Right kidney (tissue), 1 donor: ENCODE results near the gene KANSL3.
"Not testable (repeated sequence)": the region's sequence is repeated elsewhere in the genome, so short reads cannot be mapped to it uniquely, and the experiment has no call there.

Experiments used
- DNase-seq: peaks from one replicate; pipeline ENCODE4 v3.0.0-alpha.2; 2016

The KANSL3 gene

DNA sequence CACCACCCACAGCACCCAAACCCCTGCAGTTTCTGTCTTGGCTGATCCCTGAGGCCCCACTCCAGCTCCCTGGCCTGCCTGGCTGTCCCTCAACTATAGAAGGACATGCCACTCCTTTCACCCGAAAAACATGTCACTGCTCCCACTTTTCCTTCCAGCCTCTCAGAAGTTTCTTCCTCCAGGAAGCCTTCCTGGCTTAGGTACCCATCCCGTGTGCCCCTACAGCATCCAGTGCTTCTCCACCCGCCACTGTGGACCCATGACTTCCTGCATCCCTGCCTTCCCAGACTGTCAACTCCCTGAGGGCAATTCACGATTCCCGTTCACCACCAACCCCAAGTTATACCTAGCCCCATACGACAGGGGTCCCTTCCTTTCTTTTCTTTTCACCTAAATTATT, 80.1 kb downstream of the KANSL3 start:
- DNase-seq: no peak

DNA sequence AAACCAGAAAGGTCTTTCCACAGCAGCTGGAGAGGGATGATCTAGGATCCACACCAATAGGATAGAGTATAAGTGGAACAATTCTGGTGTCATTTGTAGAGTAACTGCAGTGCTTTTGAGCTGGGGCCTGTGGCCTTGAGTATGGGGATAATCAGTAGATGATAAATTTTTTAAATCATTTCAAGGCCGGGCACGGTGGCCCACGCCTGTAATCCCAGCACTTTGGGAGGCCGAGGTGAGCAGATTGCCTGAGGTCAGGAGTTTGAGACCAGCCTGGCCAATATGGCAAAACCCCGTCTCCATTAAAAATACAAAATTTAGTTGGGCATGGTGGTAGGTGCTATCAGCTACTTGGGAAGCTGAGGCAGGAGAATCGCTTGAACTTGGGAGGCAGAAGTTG, 80.7 kb downstream of the KANSL3 start:
- DNase-seq: not testable (repeated sequence)

DNA sequence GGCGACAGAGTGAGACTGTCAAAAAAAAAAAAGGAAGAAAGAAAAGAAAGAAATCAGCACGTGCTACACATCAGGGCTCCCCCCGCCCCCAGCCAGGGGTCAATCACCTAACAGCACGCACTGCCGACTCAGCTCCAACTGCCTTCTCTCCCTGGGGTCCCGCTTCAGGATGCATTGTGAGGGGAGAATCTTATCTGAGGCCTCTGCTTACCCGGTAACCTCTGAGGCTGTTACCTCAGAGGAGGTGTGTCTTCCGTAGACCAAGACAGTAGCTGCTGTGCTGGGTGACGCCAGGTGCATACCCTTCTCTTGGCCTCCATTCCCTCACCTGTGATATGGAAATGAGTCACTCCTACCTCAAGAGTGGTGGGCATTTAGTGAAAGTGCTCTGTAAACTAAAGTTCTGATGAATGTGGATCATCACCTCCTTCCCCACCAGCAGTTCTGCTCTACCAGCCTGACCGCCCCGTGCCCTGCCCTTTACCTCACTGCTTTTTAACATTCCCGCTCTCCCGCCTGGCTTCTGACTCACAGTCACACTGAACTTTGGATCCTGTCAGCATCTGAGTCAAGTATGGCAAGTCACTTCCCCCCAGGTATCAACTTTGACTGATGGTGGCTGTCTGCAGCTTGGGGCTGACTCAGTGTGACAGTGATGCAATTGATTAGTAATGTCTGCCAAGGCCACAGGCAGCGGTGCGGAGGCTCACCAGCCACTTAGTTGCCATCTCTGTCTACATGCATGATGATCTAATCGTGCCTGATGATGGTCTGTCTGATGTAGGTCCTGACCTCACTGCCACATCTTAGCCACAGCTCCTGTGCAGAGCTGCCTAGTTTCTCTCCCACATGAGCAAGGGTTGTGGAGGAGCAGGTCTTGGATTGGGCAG, 81.4 kb downstream of the KANSL3 start:
- no peak for DNase-seq

DNA sequence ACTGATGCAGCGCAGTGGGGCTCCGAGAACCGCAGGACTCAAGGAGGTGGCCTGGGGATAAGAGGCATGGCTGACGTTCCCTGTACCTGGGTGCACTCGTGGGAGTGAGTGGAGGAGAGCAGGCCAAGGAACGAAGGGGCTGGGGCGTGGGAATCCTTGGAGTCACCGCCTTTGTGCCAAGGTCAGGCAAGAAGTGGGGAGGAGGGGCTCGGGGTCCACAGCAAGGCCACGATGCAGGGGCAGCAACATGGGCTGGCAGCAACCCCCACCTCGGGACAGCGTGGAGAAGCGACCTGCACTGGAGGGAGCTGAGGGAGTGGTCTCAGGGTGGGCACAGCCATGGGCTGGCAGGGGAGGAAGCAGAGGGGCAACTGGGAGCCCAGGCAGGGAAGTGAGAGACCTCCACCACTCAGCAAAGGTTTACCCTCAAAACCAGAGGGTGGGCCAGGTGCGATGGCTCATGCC, 82.9 kb downstream of the KANSL3 start:
- no peak for DNase-seq

DNA sequence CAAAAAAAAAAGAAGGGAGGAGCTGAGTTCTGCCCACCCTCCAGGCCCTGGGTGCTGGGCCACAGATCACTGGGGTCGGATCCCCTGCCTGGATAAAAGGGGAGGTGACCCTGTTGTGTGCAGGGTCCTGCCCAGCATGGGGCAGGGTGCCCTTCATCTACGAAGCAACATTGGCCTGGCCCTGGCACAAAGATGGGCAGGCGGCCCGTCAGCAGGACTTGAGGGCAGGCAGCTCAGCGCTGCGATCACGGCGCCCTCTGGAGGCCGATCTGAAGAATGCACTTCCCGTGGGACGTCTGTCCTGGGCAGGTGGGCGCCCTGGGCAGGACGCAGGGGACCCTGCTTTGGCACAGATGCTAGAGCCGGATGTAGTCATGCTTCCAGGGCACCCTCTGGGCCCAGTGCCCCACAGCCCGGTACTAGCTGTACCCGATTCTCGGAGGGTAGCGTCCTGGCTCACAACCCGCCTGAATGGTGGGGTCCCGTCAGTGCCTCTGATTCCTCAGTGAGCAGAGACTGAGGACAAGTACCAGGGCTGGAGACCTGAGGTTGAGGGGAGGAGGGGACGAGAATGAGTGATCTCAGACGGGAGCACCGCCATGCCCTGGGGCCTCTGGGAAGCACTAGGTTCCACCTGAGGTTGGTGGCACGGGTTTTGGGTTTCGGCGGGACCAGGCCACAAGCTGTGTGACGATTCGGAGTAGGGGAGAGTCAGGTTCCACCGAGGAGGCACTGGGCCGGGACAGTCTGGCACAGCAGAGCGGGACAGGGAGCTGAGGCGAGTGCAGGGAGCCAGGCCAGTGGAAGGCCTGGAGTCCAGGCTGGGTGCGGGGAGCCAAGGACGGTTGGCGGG, 83.6 kb downstream of the KANSL3 start:
- peak; percentile 69 for DNase-seq

DNA sequence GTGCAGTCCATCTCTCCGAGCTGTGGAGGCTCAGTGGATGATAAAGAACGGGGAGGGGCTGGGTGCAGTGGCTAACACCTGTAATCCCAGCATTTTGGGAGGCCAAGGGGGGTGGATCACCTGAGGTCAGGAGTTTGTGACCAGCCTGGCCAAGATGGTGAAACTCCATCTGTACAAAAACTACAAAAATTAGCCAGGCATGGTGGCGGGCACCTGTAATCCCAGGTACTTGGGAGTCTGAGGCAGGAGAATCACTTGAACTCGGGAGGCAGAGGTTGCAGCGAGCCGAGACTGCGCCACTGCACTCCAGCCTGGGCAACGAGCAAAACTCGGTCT, 84.2 kb downstream of the KANSL3 start:
- DNase-seq: not testable (repeated sequence)

DNA sequence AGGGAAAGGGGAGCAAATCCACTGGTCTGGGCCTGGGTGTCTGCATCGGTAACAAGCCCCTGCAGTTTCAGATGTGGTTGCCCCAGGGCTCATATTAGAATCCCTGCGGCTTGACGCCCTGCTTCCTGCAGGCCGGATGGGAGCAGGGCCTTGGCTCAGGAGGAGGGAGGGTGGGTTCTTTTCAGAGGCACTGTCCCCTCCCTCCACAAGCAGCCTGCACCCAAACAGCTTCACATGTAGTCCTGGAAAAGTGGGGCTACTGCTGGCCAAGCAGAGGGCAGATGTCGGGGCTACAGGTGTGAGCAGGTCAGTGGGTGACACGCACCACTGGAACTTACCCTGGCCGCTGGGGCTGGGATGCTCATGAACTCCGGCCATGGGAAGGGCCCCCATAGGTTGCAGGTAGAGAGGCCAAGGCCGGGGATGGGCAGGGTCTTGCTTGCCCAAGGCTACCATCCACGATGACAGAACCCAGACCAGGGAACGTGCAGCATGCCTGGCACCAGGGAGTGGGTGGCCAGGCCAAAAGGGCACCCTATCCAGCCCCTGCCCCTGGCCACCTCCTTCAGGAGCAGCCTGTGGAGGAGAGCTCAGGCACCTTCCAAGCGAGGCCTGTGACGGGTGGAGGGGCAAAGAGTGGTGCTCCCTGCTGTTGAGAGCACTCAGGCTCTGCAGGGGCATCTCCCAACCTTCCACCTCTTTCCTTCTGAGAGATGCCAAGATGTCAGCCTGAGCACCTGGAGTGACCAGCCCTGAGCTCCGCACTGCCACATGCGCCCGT, 84.7 kb downstream of the KANSL3 start:
- DNase-seq: no peak

DNA sequence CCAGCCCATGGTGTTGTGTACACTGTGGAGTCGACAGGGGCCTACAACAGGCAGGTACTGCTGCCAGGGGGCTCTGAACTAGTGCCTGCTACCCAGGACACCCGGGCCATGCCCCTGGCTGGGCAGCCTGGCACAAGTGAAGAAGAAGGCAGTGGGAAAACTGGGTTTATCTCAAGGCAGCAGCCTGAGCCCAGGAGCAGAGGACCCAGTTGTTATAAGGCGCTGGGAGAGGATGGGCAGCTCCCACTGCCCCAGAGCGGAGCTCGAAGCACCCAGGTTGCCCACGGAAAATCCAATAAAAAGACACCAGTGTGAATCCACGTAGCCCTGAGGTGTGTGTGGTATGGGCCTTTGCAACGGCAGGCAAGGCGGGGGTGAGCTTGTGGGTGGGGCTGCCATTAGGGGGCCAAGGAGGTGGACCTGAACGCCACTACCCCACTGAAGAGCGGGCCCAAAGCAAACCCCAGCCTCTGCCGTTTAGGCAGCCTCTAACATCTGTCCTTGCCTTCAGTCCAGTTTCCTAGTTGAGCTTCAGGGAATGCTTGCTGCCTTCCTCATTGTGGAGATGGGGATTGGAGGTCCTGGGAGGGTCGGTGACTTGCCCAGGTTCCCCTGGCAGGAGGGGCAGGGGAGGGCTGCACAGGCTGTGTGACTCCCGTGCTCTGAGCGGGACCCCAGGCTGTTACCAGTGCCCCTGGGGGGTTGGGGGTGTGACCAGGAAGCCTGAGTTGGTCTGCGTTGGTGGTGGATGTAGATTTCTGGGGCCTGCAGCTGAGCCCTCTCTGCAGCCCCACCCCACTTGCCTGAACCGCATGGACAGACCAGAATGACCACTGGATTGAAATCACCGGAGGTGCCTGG, 85.6 kb downstream of the KANSL3 start:
- DNase-seq: no peak

DNA sequence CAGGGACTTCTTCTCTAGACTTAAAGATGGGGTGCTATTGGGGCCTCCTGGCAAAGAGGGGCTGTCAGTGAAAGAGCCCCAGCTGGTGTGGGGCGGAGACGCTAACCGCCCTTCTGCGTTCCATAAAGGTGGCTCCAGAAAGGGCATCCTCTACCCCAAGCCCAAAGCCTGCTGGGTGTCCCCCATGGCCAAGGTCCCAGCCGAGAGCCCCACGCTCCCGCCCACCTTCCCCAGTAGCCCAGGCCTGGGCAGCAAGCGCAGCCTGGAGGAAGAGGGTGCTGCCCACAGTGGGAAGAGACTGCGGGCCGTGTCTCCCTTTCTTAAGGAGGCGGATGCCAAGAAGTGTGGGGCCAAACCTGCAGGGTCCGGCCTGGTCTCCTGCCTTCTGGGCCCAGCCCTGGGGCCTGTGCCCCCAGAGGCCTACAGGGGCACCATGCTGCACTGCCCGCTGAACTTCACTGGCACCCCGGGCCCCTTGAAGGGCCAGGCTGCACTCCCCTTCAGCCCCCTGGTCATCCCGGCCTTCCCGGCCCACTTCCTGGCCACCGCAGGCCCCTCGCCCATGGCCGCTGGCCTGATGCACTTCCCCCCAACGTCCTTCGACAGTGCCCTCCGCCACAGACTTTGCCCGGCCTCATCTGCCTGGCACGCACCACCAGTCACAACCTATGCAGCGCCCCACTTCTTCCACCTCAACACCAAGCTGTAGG, 86.4 kb downstream of the KANSL3 start:
- DNase-seq: no peak

DNA sequence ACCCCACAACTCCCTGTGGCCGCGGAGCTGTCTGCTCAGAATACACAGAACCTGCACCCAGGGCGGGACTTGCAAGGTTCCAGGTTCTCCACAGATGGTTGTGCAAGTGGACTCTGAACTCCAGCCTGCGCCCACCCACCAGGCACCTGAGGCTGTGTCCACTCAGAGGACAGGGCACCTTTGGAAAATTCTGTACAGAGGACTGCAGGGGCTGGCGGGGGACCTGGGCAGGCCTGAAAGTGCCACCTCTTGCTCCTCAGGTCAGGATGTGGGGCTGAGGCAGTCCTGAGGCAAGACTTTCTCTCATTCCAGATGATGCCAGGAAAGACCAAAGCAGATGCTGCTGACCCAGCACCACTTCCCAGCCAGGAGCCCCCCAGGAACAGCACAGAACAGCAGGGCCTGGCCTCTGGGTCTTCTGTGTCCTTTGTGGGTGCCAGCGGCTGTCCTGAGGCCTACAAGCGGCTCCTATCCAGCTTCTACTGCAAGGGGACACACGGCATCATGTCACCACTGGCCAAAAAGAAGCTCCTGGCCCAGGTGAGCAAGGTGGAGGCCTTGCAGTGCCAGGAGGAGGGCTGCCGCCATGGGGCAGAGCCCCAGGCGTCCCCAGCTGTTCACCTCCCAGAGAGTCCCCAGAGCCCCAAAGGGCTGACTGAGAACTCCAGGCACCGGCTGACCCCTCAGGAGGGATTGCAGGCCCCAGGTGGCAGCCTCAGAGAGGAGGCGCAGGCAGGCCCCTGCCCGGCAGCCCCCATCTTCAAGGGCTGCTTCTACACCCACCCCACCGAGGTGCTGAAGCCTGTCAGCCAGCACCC, 87.1 kb downstream of the KANSL3 start:
- no peak for DNase-seq

DNA sequence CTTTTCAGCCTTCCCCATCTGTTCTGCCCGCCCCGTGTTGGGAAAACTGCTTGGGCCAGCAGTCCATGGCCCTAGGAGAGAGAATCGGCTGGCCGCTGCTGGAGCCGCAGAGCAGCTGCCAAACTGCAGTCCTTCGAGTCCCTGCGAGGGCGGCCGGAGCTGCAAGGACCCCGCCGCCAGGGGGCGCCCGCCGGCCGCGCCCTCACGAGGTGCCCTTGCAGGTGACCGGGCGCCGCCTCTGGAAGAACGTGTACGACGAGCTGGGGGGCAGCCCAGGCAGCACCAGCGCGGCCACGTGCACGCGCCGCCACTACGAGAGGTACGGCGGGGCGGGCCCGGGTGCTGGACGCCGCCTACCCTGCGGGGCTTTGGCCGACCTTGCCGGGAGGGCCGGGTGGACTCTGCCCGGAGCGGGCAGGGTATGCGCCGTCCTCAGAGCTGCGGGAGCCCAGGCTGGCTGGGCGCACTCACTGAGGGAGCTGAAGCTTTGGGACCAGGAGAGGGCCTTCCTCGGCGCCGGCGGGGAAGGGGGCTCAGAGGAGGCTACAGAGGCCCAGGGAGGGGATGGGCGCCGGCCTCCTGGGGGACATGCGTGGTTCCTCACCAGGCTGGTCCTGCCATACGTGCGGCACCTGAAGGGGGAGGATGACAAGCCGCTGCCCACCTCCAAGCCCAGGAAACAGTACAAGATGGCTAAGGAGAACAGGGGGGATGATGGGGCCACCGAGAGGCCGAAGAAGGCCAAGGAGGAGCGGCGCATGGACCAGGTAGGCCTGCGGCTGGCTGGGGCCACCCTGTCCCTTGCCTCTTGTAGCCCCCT, 87.9 kb downstream of the KANSL3 start:
- DNase-seq: no peak

DNA sequence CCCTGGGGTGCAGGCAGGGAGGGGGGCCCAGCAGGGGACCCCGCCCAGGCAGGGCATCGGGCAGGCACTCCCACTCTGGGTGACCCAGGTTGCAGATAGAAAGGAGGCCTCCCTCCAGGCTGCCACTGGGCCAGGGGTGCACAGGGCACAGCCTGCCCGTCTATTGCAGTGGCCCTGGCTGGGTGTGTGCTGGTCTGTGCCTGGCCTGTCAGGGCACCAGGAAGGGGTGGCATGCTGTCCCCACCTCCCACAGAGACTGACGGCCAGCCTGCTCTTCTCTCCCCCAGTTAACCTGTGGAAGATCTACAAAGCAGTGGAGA, 88.7 kb downstream of the KANSL3 start:
- DNase-seq: no peak

DNA sequence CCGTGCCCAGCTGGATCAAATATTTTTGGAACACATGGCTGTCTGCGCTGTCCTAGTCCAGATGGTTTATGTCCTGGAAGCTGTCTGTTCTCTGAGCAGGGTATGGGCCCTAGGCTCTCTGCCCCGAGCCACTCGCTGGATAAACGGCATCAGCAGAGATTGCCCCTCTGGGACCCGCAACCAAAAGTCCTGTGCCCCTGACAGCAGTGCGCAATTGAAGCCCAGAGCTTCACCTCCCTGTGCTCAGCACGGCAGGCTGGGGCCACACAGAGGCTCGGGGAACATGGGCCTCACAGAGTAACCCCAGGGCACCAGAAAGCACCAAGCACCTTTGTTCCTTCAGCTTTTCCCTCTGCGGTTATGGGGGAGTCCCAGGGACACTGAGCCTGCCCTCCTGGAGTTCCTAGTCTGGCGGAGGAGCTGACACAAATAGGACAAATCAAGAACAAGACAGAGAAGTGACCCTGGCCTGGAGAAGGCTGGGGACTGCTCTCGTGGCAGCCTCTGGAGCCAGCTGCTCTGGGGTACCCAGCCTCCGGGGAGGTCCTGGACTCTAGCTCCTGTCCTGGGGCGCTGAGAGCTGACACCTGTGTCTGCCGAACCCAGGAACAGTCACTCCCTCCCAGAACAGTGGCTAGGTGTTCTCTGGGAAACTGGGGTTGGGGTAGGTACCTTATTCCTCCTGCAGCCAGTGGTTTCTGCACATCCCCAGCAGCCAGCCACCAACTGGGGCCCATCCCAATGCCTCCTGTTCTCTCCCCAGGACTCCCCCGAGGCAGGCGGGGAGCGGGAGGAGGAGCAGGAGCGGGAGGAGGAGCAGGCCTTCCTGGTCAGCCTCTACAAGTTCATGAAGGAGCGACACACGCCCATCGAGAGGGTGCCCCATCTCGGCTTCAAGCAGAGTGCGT, 89.3 kb downstream of the KANSL3 start:
- no peak for DNase-seq

DNA sequence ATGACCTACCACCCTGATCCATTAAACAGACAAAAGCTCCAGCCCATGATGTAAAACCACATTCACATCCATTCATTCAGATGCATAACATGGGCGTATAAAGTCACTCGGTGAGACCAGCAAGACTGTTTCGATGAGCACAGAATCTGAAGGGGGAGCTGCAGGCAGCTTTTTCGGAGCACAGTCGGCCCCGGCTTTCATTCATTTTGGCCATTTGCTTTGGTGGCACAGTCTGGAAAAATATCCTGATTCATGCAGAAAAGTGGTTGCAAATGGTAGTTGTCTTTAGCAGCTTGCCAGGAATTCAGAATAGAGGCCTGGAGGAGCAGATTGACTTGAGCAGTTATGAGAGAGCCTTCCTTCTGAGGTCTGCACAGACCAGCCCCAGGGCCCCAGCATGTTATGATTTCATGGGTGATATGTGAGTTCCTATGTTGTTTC, 90.4 kb downstream of the KANSL3 start:
- no peak for DNase-seq

DNA sequence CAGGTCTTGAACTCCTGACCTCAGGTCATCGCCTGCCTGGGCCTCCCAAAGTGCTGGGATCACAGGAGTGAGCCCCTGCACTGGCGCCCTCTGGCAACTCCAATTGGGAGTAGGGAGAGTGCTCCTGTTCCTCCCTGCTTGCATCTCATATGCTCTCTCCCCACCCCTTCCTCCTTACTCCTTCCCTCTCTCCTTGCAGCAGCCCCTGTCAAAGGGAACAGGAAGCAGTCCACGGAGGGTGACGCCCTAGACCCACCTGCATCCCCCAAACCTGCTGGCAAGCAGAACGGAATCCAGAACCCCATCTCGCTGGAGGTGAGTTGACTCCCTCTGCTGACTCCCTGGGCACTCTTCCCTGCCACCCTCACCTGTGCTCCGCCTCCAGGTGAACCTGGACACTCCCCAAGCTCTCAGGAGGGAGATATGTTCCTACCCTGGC, 90.9 kb downstream of the KANSL3 start:
- no peak for DNase-seq

DNA sequence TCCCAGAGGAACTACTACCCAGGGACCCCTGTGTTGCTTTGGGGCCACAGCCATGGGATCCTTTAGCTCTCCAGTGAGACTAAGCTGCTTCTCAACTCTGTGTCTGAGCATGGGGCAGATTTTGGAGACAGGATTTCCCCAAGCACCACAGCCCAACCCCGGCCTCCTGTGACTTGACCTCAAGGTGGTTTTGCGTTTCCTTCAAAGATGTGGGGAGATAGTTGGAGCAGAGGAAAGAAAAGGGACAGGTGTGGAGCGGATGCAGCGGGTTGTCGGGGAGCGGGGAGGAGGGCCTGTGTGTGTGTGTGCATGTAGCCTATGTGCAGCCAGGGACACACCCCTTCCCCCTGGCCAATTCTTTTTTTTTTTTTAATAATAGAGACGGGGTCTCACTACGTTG, 91.3 kb downstream of the KANSL3 start:
- DNase-seq: no peak

DNA sequence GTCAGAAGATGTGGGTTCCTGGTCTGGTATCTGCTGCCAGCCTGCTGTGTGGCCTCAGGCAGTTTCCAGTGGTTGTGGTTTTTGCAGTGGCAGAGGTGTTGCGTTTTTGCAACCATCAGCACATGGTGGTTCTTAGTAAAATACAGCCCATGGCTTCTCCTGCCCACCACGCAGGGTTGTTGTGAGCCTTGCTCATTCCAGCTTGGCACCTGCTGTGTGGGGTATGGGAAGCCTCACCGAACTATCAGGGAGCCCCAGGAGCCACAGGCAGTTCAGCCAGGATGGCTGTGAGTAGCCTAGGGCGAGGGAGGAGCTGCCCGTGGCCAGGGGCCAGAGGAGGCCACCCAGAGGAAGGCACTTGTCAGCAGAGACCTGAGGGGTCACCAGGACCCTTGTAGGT, 91.8 kb downstream of the KANSL3 start:
- no peak for DNase-seq
